Measurements from ENCODE around the gene RPL3.
A peak's percentile ranks its signal among the peaks of the same experiment; 100 is the strongest.

Gene RPL3

GRCh38 chr22:39268645-39269044 lies 50.8 kb downstream of the RPL3 start:
- FAIRE-seq (no peak), DNase-seq (ENCODE audit: insufficient read length, low spot score) (no peak)
- TF ChIP-seq POLR2A (IDR thresholded peaks at IDR 0.05; ENCODE audit: low read depth, low read length) = no peak
- TF ChIP-seq POU2F2 (IDR thresholded peaks at IDR 0.05; ENCODE audit: low read depth, low read length) = no peak
- TF ChIP-seq POLR2AphosphoS5 (IDR thresholded peaks at IDR 0.05; ENCODE audit: low read depth, low read length) = no peak
- TF ChIP-seq SPI1 (IDR thresholded peaks at IDR 0.05; ENCODE audit: low read depth, low read length) = no peak
- no peak for TF ChIP-seq TAF1 (IDR thresholded peaks at IDR 0.05; ENCODE audit: low read depth, low read length)
- TF ChIP-seq PAX5 (IDR thresholded peaks at IDR 0.05; ENCODE audit: insufficient read depth, low read length, severe bottlenecking) = no peak

DNA sequence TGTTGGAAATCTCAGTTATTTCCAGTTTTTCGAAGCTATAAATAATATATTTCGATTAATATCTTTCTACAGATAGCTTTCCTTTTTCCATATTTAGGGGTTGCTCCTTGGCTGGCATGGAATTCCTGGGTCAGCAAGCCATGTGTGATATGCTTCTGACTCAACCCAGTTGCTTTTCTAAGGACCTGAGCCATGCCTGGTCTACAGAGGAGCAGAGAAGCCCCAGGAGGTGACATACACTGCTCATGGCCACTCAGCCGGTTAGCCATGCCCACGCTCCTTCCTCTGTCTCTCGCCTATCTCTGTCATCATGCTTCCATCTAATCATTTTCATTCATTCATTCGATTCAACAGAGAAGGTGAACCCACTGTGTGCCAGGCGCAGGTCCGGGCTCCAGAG lies 51.4 kb downstream of the RPL3 start:
- FAIRE-seq = no peak
- no peak for DNase-seq (ENCODE audit: insufficient read length, low spot score)
- TF ChIP-seq POLR2AphosphoS5 (IDR thresholded peaks at IDR 0.05; ENCODE audit: low read depth, low read length) = no peak
- TF ChIP-seq PAX5 (IDR thresholded peaks at IDR 0.05; ENCODE audit: insufficient read depth, low read length, severe bottlenecking) = no peak
- no peak for TF ChIP-seq POLR2A (IDR thresholded peaks at IDR 0.05; ENCODE audit: low read depth, low read length)
- no peak for TF ChIP-seq SPI1 (IDR thresholded peaks at IDR 0.05; ENCODE audit: low read depth, low read length)
- TF ChIP-seq POU2F2 (IDR thresholded peaks at IDR 0.05; ENCODE audit: low read depth, low read length) = no peak
- TF ChIP-seq TAF1 (IDR thresholded peaks at IDR 0.05; ENCODE audit: low read depth, low read length) = no peak

DNA sequence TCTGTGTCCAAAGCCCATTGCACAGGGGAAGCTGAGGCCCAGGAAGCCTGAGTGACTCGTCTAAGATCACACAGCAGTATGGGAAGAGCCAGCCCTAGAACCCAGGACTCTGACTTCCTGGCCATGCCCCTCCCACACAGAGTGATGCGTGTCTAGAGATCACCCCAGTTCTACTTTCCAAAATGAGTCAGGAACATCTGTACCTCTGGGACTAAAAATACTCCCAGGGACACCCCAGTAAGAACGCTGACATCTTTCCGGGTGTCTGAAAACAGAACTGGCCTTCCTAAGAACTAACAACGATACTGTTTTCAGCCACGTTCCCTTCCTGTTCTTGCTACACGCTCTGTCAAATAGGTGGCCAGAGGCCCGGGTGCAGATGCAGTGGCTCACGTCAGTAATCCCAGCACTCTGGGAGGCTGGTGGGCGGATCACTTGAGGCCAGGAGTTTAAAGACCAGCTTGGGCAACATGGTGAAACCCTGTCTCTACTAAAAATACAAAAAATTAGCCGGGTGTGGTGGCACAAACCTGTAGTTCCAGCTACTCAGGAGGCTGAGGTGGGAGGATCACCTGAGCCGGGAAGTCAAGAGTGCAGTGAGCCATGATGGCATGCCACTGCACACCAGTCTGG lies 52.9 kb downstream of the RPL3 start:
- DNase-seq (ENCODE audit: insufficient read length, low spot score) = peak; percentile 71
- peak; percentile 94 for FAIRE-seq
- TF ChIP-seq SPI1 (IDR thresholded peaks at IDR 0.05; ENCODE audit: low read depth, low read length) (peak; percentile 81), POLR2AphosphoS5 (IDR thresholded peaks at IDR 0.05; ENCODE audit: low read depth, low read length) (no peak)

DNA sequence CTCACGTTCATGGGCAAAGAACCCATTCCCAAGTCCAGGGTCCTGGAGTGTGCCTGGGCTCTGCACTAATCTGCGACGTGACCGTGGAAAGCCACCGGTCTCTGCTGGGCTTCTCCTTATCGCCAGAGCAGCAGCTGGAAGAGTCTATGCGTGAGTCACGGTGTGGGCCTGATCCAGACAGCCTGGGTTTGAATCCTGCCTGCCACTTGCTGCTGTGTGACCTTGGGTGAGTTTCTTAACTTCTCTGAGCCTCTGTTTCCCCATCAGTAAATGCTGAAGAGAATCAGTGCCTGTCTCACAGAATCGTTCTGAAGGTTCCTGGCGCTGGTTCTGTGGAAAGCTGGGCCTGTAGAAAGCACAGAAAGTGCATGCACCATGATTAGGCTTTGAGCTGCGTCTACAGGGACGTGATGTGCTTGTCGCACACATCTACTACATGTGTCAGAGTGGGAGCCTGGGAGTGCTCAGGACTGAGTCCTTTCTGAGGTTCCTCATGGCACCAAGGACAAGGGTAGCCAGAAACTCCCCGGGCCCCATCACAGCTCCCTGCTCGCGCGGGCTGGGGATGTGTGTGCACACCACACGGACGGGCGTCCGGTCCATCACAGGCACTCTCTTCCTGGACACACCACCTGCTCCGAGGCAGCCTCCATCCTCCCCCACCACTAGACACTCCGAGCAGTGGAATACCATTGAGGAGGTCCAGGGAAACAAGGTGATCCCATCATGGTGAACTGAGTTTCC lies 54.1 kb downstream of the RPL3 start:
- no peak for TF ChIP-seq POLR2A (IDR thresholded peaks at IDR 0.05; ENCODE audit: low read depth, low read length)
- no peak for TF ChIP-seq SPI1 (IDR thresholded peaks at IDR 0.05; ENCODE audit: low read depth, low read length)
- TF ChIP-seq TAF1 (IDR thresholded peaks at IDR 0.05; ENCODE audit: low read depth, low read length) = no peak
- no peak for TF ChIP-seq PAX5 (IDR thresholded peaks at IDR 0.05; ENCODE audit: insufficient read depth, low read length, severe bottlenecking)
- no peak for TF ChIP-seq POLR2AphosphoS5 (IDR thresholded peaks at IDR 0.05; ENCODE audit: low read depth, low read length)
- no peak for TF ChIP-seq POU2F2 (IDR thresholded peaks at IDR 0.05; ENCODE audit: low read depth, low read length)
- DNase-seq (ENCODE audit: insufficient read length, low spot score) (no peak), FAIRE-seq (peak; percentile 58)

DNA sequence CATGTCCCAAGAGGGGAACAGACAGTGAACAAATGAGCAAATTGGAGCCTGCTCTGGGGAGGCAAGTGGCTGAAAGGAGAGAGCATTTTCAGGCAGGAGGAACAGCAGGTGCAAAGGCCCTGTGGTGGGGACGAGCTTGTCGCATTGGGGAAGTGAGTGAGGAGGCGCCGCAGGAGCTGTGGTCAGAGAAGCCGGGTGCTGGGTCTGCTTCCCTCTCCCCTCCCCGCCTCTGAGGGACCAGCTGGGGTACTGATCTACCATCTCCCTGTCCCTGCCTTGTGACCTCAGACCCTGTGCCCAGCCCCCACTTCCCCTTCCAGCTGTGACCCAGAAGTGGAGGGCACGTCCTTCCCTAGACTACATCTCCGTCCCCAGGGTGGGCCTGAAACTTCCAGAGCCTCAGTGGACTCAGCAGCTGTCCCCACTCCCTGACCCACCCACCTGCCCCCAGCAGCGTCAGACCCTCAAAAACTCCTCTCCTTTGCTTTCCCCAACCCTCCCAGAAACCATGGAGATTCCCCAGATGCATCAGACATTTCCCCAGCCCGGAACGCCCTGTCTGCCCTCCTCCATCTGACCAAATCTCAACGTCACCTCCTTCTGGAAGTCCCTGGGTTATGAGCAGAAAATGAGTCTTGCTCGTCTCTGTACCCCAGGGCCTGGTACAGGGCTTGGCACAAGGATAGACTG lies 54.9 kb downstream of the RPL3 start:
- no peak for FAIRE-seq
- DNase-seq (ENCODE audit: insufficient read length, low spot score) = no peak
- TF ChIP-seq POLR2AphosphoS5 (IDR thresholded peaks at IDR 0.05; ENCODE audit: low read depth, low read length) = no peak
- no peak for TF ChIP-seq POLR2A (IDR thresholded peaks at IDR 0.05; ENCODE audit: low read depth, low read length)
- TF ChIP-seq SPI1 (IDR thresholded peaks at IDR 0.05; ENCODE audit: low read depth, low read length) = peak; percentile 50
- no peak for TF ChIP-seq PAX5 (IDR thresholded peaks at IDR 0.05; ENCODE audit: insufficient read depth, low read length, severe bottlenecking)
- no peak for TF ChIP-seq POU2F2 (IDR thresholded peaks at IDR 0.05; ENCODE audit: low read depth, low read length)
- no peak for TF ChIP-seq TAF1 (IDR thresholded peaks at IDR 0.05; ENCODE audit: low read depth, low read length)

DNA sequence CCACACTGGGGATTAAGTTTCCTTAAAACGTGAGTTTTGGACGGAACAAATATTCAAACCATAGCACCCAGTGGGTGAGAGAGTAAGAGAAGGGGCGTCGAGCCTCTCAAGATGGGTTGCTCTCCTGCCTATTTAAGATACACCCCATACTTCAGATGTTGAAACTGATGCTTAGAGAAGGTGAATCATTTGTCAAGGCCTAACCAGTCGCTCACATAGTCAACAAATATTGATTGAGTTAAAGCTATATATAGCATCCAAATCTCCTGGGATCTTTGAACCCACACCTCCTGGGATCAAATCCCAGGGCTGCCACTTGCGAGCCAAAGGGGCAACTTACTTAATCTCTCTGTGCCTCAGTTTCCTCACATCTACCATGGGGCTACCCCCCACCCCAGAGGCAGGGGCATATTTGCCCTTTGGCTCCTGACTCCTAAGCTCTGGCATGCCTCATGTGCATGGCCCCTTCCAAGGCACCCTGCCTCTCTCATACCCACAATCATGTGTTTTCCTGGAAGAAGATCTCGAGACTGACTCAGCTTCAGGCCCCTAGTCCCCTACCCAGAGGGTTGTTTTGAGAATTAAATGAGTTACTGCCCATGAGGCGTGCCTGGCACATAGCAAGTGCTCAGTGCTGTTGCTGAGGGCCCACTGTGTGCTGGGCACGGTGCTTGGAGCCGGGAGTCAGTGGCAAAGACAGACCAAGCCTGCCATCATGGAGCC lies 55.6 kb downstream of the RPL3 start:
- FAIRE-seq (no peak), DNase-seq (ENCODE audit: insufficient read length, low spot score) (no peak)
- no peak for TF ChIP-seq POLR2AphosphoS5 (IDR thresholded peaks at IDR 0.05; ENCODE audit: low read depth, low read length)
- no peak for TF ChIP-seq SPI1 (IDR thresholded peaks at IDR 0.05; ENCODE audit: low read depth, low read length)
- TF ChIP-seq POLR2A (IDR thresholded peaks at IDR 0.05; ENCODE audit: low read depth, low read length) = no peak

All from GM12891 (cell line).